22Rv1 (cell line): ENCODE results near the gene PRPSAP1.

Source experiments
- H3K27ac ChIP-seq: fragments of 450-650 bp; 2 replicates; pipeline ENCODE4 v1.5.1; 2017
- ZFX ChIP-seq: fragments of 450-650 bp; IDR thresholded peaks from 2 replicates; pipeline ENCODE4 v1.6.1; 2017; ENCODE audit warnings: antibody characterized with exemption, borderline replicate concordance
- TF ChIP-seq, protein P1 (sequence below): fragments of 450-650 bp; IDR thresholded peaks from 2 replicates; pipeline ENCODE4 v1.5.1; 2017; ENCODE audit warnings: mild to moderate bottlenecking

PRPSAP1 gene

GRCh38 chr17:76345377-76345974 lies 8.2 kb downstream of the PRPSAP1 start:
- H3K27ac ChIP-seq = no peak overlapping the region

GRCh38 chr17:76343106-76343505 lies 10.6 kb downstream of the PRPSAP1 start:
- no peak for TF ChIP-seq ZFX
- TF ChIP-seq, protein P1, sequence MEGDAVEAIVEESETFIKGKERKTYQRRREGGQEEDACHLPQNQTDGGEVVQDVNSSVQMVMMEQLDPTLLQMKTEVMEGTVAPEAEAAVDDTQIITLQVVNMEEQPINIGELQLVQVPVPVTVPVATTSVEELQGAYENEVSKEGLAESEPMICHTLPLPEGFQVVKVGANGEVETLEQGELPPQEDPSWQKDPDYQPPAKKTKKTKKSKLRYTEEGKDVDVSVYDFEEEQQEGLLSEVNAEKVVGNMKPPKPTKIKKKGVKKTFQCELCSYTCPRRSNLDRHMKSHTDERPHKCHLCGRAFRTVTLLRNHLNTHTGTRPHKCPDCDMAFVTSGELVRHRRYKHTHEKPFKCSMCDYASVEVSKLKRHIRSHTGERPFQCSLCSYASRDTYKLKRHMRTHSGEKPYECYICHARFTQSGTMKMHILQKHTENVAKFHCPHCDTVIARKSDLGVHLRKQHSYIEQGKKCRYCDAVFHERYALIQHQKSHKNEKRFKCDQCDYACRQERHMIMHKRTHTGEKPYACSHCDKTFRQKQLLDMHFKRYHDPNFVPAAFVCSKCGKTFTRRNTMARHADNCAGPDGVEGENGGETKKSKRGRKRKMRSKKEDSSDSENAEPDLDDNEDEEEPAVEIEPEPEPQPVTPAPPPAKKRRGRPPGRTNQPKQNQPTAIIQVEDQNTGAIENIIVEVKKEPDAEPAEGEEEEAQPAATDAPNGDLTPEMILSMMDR = no peak
- no peak overlapping the region for H3K27ac ChIP-seq

More at GRCh38 chr17:76345377-76345974, 8.2 kb downstream of the PRPSAP1 start:
- TF ChIP-seq ZFX = no peak
- TF ChIP-seq, protein P1 = no peak

- TF ChIP-seq ZFX = no peak
- TF ChIP-seq, protein P1 = no peak
- no peak overlapping the region for H3K27ac ChIP-seq
Observed at GRCh38 chr17:76341301-76341700, 12.4 kb downstream of the PRPSAP1 start.

DNA sequence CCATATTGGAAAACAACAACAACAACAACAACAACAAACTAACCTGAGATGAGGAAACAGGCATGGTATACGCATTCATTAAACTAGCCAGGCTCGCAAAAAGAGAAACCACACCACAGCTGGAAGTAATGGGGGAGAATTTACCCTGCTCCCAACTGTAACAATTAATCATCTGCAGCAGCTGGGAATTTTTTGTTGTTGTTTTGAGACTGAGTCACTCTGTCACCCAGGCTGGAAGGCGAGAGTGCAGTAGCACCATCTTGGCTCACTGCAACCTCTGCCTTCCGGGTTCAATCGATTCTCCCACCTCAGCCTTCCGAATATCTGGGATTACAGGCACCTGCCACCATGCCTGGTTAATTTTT lies 16.3 kb downstream of the PRPSAP1 start:
- no peak overlapping the region for H3K27ac ChIP-seq

DNA sequence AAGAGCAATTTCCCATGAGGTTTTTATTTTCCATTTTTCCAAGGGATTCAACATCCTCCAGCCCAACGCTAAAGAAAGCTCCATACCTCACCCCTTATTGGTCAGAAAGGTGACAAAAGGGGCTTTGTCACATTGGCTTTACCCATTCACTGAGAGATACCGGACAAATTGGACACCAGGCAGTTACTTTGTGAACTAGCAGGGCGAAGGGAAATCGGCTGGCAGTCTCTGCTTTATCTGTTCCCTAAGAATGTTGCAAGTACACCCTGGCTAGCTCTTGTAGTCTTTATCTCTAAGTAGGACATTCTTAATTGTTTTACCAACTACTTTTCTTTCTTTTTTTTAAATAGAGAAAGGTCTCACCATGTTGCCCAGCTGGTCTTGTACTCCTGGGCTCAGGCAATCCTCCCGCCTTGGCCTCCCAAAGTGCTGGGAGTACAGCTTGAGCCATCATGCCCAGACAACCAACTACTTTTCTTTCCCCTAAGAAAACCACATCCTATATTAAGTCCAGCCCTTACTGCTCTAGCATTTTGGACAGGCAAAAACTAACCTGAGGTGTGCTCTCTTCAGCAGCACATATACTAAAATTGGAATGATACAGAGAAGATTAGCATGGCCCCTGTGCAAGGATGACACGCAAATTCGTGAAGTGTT lies 16.8 kb downstream of the PRPSAP1 start:
- TF ChIP-seq ZFX = no peak
- TF ChIP-seq, protein P1 = no peak
- H3K27ac ChIP-seq = no peak overlapping the region

More for the DNA sequence above, 16.3 kb downstream of the PRPSAP1 start:
- TF ChIP-seq ZFX = no peak
- TF ChIP-seq, protein P1 = no peak

DNA sequence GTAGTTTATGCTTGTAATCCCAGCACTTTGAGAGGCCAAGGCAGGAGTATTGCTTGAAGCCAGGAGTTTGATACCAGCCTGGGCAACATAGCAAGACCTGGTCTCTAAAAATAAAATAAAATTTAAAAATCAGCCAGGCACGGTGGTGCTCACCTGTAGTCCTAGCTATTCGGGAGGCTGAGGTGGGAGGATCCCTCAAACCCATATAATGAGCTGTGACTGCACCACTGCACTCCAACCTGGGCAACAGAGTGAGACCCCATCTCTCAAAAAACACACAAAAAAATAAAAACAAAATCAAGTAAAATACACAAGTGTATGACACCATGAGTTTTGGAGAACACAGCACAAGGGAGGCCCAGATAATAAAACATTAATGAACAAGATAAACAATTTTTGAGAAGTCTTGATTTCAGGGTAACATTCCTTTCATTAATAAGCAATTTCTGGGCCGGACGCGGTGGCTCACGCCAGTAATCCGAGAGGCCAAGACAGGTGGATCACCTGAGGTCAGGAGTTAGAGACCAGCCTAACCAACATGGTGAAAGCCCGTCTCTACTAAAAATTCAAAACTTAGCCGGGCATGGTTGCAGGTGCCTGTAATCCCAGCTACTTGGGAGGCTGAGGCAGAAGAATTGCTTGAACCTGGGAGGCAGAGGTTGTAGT lies 17.9 kb downstream of the PRPSAP1 start:
- no peak for TF ChIP-seq ZFX
- TF ChIP-seq, protein P1 = no peak
- H3K27ac ChIP-seq = no peak overlapping the region
